Right hindlimb (tissue), 1 donor: Measurements from ENCODE around the gene PSENEN.
"Not testable (repeated sequence)": the region's sequence is repeated elsewhere in the genome, so short reads cannot be mapped to it uniquely, and the experiment has no call there.

Experiments
- DNase-seq: peaks from one replicate; pipeline ENCODE4 v3.0.0-alpha.2; 2018

The PSENEN gene

DNA sequence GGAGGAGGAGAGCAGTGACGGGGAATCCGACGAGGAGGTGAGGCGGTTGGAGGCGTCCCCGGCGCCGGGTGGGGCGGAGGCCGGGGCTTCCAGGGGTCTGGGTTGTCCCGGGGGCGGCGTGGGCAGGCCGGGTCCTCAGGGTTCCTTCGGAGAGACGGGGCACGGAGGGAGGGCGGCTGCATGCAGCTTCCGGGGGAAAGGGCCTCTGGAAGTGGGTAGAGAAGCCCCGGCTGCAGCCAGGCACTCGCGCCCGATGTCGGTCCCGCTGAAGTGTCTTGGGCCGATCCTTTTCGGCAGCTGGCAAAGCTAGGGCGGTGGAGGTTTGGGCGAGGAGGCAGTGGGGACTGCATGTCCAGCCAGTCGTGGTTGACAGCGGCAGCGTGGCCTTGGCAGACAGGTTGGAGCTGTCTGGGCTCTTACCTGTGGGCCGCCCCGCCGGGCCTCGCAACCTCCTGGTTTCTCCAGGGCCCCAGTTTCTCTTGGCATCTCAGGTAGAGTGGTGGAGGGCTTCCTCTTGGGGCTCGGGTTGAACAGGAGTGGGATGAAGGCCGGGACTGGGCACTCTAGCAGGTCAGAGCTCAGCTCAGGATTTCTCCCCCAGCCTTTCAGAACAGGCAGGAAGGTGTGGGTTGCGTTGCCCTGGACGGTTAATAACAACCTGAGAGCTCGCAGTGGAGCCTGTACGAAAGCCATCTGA, 27.0 kb upstream of the PSENEN start:
- DNase-seq = peak; percentile 57

DNA sequence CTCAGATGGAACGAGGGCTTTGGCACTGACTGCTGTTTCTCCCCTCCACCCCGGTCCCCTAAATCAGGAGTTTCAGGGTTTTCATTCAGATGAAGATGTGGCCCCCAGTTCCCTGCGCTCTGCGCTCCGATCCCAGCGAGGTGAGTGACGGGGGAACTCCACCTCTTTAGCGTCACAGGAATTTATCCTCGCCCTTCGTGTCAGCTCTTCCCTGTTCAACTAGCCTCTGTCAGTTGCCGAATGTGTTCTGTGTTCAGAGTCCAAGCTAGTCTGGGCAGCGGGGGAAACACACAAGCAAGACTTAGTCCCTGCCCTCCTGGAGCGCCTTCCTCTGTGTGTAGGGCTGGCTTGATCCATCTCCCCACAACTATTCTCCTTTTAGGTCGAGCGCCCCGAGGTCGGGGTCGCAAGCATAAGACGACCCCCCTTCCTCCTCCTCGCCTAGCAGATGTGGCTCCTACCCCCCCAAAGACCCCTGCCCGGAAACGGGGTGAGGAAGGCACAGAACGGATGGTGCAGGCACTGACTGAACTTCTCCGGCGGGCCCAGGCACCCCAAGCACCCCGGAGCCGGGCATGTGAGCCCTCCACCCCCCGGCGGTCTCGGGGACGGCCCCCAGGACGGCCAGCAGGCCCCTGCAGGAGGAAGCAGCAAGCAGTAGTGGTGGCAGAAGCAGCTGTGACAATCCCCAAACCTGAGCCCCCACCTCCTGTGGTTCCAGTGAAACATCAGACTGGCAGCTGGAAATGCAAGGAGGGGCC, 25.9 kb upstream of the PSENEN start:
- no peak for DNase-seq

DNA sequence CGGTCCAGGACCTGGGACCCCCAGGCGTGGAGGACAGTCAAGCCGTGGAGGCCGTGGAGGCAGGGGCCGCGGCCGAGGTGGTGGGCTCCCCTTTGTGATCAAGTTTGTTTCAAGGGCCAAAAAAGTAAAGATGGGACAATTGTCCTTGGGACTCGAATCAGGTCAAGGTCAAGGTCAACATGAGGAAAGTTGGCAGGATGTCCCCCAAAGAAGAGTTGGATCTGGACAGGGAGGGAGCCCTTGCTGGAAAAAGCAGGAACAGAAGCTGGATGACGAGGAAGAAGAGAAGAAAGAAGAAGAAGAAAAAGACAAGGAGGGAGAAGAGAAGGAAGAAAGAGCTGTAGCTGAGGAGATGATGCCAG, 25.3 kb upstream of the PSENEN start:
- no peak for DNase-seq

DNA sequence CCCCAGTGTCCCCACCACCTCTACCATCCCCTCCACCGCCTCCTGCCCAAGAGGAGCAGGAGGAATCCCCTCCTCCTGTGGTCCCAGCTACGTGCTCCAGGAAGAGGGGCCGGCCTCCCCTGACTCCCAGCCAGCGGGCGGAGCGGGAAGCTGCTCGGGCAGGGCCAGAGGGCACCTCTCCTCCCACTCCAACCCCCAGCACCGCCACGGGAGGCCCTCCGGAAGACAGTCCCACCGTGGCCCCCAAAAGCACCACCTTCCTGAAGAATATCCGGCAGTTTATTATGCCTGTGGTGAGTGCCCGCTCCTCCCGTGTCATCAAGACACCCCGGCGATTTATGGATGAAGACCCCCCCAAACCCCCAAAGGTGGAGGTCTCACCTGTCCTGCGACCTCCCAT, 24.8 kb upstream of the PSENEN start:
- DNase-seq = no peak

DNA sequence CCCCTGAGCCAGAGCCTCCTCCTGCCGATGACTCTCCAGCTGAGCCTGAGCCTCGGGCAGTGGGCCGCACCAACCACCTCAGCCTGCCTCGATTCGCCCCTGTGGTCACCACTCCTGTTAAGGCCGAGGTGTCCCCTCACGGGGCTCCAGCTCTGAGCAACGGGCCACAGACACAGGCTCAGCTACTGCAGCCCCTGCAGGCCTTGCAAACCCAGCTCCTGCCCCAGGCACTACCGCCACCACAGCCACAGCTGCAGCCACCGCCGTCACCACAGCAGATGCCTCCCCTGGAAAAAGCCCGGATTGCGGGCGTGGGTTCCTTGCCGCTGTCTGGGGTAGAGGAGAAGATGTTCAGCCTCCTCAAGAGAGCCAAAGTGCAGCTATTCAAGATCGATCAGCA, 24.1 kb upstream of the PSENEN start:
- no peak for DNase-seq

DNA sequence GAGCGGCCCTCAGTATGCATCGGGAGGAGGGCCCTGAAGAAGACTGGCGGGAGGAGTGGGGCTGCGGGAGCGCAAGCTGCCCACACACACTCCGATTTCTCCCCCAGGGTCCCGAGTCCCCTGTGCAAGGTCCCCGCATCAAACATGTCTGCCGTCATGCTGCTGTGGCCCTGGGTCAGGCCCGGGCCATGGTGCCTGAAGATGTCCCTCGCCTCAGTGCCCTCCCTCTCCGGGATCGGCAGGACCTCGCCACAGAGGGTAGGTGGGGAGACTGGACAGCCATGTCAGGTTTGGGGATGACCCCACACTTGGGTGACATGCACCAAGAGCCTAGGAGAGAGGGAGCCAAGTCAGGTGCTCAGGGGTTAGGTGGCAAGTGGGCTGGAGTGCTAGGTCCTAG, 23.0 kb upstream of the PSENEN start:
- DNase-seq = no peak

DNA sequence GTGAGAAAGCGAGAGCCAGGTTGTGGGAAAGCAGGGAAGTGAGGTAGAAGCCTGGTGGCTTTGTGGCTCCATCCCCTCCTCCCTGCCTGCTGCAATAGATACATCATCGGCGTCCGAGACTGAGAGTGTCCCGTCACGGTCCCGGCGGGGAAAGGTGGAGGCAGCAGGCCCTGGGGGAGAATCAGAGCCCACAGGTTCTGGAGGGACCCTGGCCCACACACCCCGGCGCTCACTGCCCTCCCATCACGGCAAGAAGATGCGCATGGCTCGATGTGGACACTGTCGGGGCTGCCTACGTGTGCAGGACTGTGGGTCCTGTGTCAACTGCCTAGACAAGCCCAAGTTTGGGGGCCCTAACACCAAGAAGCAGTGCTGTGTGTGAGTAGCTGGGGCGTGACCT, 22.6 kb upstream of the PSENEN start:
- DNase-seq = no peak

DNA sequence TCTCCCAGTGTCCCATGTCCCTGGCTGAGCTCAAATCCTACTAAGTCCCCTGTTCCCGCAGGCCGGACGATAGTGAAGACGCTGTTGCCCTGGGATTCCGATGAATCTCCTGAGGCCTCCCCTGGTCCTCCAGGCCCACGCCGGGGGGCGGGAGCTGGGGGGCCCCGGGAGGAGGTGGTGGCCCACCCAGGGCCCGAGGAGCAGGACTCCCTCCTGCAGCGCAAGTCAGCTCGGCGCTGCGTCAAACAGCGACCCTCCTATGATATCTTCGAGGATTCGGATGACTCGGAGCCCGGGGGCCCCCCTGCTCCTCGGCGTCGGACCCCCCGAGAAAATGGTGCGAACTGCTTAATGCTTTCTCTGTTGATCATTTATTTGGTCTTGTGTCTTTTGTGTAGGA, 21.8 kb upstream of the PSENEN start:
- DNase-seq = no peak

DNA sequence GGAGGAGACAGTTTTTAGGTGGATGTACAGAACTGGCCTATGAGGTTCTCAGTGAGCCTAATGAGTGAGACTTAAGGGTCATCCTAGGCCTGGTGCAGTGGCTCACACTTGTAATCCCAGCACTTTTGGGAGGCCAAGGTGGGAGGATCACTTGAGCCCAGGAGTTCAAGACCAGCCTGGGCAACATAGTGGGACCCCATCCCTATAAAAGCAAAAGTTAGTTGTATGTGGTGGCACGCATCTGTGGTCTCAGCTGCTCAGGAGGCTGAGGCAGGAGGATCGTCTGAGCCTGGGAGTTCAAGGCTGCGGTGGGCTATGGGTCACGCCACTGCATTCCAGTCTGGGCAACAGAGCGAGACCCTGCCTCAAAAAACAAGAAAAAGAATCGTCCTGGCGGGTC, 21.3 kb upstream of the PSENEN start:
- not testable (repeated sequence) for DNase-seq

DNA sequence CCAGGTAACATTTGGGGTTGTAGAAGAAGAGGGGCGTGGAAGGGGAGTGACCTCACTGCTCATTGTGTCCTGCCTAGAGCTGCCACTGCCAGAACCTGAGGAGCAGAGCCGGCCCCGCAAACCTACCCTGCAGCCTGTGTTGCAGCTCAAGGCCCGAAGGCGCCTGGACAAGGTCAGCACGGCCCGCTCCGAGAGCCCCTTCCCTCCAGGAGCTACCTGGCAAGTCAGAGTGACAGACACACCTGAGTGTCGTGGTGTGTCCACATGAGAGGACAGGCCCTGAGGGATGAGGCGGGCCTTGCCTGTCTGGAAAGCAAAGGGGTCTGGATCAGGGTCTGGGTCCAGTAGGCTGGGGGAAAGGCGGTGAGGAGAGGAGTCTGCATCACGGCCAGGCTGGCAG, 20.9 kb upstream of the PSENEN start:
- no peak for DNase-seq

DNA sequence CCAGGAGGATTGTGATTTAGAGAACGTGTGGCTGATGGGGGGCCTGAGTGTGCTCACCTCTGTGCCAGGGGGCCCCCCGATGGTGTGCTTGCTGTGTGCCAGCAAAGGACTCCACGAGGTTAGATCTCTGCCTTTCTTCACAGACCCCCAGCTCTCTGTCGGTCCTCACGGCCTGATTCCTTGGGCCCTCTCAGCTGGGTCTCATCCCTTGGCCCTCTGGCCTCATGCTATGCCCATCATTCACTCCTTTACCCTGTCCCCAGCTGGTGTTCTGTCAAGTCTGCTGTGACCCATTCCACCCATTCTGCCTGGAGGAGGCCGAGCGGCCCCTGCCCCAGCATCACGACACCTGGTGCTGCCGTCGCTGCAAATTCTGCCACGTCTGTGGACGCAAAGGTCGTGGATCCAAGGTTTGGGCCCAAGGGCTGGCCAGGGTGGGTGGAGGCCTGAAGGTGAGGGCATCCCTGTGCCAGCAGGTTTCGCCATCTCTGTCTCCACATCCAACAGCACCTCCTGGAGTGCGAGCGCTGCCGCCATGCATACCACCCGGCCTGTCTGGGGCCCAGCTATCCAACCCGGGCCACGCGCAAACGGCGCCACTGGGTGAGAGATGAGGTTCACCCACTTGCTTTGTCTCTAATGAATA, 20.1 kb upstream of the PSENEN start:
- no peak for DNase-seq

DNA sequence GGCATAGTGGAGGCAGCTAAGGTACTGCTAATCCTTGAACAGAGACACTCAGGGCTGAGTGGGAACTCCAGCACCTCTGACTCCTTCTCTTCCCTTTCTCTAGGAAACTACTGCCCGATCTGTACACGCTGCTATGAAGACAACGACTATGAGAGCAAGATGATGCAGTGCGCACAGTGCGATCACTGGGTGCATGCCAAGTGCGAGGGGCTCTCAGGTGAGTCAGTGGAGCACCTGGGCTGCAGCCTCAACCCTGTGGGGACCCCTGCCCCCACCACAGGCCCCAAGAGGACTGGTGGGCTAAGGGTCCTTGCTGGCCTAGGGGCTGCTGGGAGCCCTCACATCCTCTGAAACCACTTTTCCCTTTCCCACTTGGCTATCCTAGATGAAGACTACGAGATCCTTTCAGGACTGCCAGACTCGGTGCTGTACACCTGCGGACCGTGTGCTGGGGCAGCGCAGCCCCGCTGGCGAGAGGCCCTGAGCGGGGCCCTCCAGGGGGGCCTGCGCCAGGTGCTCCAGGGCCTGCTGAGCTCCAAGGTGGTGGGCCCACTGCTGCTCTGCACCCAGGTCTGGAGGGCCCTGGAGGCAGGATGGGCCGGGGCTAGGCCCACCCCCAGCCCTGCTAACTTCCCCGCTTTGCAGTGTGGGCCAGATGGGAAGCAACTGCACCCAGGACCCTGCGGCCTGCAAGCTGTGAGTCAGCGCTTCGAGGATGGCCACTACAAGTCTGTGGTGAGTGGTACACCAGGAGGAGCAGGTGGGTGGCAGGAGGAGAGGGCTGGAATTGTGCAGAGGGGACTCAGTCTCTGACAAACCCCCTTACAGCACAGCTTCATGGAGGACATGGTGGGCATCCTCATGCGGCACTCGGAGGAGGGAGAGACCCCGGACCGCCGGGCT, 18.1 kb upstream of the PSENEN start:
- no peak for DNase-seq

DNA sequence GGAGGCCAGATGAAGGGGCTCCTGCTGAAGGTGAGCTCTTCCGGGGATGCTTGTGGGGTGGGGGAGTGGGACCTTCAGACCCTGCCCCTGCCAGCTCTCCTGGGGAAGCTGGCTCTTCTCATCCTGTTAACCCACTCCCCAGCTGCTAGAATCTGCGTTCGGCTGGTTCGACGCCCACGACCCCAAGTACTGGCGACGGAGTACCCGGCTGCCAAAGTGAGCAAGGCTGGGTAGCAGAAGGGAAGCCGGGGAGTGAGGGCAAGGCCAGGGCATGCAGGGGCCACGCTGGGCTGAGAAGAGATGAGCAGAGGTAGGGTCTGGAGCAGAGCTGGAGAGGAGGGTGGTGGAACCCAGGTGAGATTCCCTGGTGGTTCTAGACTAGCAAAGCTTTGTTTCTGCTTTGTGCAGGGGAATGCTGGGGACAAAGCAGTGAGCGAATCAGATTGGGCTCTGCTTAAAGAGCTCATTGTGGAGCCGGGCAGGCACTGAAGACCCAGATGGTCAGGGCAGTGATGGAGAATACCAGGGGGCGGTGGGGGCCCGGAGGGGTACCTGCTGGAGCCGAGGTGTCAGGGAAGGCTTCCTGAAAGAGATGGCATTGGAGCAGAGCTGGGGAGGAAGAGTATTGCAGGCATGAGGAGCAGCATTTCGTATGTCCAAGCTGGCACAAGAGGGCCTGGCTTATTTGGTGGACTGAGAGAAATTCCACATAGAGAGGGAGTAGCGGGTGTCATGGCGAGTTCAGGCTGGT, 17.3 kb upstream of the PSENEN start:
- no peak for DNase-seq

DNA sequence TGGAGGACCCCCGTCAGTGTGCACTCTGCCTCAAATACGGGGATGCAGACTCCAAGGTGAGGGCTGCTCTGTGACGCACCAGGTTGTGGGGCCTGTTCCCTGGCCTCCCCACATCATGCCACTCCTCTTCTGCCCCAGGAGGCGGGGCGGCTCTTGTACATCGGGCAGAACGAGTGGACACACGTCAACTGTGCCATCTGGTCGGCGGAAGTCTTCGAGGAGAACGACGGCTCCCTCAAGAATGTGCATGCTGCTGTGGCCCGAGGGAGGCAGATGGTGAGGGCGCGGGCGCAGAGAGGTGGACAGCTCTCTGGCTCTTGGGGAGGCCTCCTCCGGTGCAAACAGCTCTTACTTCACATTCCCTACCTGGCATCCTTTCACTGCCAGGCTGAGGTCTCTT, 16.4 kb upstream of the PSENEN start:
- DNase-seq = no peak

DNA sequence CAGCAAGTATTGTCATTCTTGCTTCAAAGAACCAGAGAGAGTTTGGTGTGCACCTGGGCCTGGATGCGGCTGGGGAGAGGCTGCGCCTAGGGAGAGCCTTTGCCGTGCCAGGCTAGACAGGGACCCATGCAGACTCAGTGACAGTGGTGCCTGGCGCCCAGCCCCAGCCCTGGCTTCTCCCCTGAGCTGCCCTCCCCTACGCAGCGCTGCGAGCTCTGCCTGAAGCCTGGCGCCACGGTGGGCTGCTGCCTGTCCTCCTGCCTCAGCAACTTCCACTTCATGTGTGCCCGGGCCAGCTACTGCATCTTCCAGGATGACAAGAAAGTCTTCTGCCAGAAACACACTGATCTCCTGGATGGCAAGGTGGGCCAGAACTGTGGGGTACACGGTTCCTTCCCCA, 15.7 kb upstream of the PSENEN start:
- no peak for DNase-seq

DNA sequence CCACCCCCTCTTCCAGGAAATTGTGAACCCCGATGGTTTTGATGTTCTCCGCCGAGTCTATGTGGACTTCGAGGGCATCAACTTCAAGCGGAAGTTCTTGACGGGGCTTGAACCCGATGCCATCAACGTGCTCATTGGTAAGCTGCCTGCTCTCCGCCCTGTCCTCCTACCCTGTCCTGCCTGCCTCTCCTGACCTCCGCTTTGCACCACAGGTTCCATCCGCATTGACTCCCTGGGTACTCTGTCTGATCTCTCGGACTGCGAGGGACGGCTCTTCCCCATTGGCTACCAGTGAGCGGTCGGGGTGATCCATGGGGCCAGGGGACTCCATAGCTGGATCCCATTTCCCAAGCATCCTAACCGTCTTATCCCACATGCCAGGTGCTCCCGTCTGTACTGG, 15.1 kb upstream of the PSENEN start:
- DNase-seq = no peak

DNA sequence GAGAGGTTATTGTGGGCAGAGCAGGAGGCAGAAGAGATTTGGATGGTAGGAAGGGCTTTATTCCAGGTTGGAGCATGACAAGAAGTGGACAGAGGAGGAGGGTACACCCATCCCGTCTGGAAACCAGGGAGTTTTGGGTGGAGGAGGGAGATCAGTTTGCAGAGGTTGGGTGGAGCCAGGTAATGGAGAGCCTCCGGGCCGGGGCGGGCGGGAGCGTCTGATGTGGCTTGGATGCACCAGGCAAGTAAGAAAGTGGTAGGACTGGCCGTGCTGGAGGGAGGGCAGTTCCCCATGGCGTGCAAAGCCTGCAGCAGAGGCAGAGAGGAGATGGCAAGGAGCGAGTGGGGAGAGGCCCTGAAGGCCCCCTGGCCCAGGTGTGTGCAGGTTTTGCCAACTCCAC, 14.1 kb upstream of the PSENEN start:
- DNase-seq = no peak

DNA sequence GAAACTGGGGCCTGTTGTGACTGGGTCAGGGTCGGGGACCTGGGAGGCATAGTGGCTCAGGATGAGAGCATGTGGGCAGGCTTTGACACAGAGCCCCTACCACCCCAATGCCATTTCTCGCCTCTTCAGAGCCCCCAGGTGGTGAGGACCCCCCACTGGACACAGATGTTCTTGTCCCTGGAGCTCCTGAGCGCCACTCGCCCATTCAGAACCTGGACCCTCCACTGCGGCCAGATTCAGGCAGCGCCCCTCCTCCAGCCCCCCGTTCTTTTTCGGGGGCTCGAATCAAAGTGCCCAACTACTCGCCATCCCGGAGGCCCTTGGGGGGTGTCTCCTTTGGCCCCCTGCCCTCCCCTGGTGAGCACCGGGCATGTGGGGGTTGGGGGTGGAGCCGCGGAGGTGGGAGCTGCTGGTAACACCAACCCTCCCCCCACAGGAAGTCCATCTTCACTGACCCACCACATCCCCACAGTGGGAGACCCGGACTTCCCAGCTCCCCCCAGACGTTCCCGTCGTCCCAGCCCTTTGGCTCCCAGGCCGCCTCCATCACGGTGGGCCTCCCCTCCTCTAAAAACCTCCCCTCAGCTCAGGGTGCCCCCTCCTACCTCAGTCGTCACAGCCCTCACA, 13.6 kb upstream of the PSENEN start:
- no peak for DNase-seq

DNA sequence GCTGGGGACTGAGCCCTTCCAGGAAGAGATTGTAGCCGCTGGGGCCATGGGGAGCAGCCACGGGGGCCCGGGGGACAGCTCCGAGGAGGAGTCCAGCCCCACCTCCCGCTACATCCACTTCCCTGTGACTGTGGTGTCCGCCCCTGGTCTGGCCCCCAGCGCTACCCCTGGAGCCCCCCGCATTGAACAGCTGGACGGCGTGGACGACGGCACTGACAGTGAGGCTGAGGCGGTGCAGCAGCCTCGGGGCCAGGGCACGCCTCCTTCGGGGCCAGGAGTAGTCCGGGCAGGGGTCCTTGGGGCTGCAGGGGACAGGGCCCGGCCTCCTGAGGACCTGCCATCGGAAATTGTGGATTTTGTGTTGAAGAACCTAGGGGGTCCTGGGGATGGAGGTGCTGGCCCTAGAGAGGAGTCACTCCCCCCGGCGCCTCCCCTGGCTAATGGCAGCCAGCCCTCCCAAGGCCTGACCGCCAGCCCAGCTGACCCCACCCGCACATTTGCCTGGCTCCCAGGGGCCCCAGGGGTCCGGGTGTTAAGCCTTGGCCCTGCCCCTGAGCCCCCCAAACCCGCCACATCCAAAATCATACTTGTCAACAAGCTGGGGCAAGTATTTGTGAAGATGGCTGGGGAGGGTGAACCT, 12.8 kb upstream of the PSENEN start:
- DNase-seq = no peak

DNA sequence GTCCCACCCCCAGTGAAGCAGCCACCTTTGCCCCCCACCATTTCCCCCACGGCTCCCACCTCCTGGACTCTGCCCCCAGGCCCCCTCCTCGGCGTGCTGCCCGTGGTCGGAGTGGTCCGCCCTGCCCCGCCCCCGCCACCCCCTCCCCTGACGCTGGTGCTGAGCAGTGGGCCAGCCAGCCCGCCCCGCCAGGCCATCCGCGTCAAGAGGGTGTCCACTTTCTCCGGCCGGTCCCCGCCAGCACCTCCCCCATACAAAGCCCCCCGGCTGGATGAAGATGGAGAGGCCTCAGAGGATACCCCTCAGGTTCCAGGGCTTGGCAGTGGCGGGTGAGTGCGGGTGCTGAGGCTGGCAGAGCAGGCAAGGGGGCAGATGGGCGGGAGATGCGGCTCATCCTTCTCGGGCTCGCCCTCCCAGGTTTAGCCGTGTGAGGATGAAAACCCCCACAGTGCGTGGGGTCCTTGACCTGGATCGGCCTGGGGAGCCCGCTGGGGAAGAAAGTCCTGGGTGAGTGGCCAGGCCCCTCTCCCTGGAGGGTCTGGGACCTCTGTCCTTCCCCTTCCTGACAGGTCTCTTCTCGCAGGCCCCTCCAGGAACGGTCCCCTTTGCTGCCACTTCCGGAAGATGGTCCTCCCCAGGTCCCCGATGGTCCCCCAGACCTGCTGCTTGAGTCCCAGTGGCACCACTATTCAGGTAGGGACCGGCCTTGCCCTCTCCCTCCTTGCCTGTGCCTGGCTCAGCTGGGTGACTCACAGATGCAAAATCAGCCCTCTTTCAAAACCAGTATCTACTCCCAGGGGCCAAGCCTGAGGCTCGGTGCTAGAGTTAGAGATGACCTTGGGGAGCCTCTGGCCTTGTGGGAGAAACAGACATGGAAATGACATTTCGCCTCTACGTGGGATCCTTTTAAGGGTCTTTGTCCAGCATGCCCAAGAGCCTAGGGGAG, 12.0 kb upstream of the PSENEN start:
- no peak for DNase-seq
